GM12891 (cell line): Measurements from ENCODE around the gene DCLK2.

Experiments used
- POLR2AphosphoS5 ChIP-seq: IDR thresholded peaks from 2 replicates; pipeline ENCODE4 v1.6.1; 2011; ENCODE audit warnings: low read depth, low read length, control low read depth
- TAF1 ChIP-seq: IDR thresholded peaks from 2 replicates; pipeline ENCODE4 v1.6.1; 2011; ENCODE audit warnings: low read depth, low read length, control low read depth

GRCh38 chr4:150248181-150248580, 169.9 kb downstream of the DCLK2 start:
- TF ChIP-seq TAF1 (no peak), POLR2AphosphoS5 (no peak)
